DMS53 treated with DMSO at 0.1 percent for 48 hours (cell line): Measurements from ENCODE around the gene RELN.

ENCODE experiments used
- DNase-seq: peaks from one replicate; lab custom pipeline; 2025; ENCODE audit not compliant: unreplicated experiment; lab: John Stamatoyannopoulos, UW

Gene RELN

GRCh38 chr7:103580031-103580430 is 409.4 kb downstream of the RELN start:
- no peak for DNase-seq

- no peak for DNase-seq
Measured at GRCh38 chr7:103577059-103577458, 412.4 kb downstream of the RELN start.

- no peak for DNase-seq
Measured at GRCh38 chr7:103576641-103577040, 412.8 kb downstream of the RELN start.

GRCh38 chr7:103574576-103574975 is 414.9 kb downstream of the RELN start:
- DNase-seq, result no peak

GRCh38 chr7:103573479-103574058 is 415.9 kb downstream of the RELN start:
- peak; percentile 63 for DNase-seq

GRCh38 chr7:103571586-103571985 is 417.9 kb downstream of the RELN start:
- DNase-seq, result no peak

- no peak for DNase-seq
Measured at GRCh38 chr7:103569621-103570305, 419.7 kb downstream of the RELN start.

- no peak for DNase-seq
Measured at GRCh38 chr7:103564416-103564815, 425.0 kb downstream of the RELN start.

- DNase-seq, result no peak
Measured at GRCh38 chr7:103560136-103560535, 429.3 kb downstream of the RELN start.

- no peak for DNase-seq
Measured at GRCh38 chr7:103551016-103551415, 438.4 kb downstream of the RELN start.

GRCh38 chr7:103549786-103550185 is 439.7 kb downstream of the RELN start:
- no peak for DNase-seq

GRCh38 chr7:103547451-103548284 is 441.8 kb downstream of the RELN start:
- DNase-seq, result no peak

GRCh38 chr7:103542470-103542869 is 447.0 kb downstream of the RELN start:
- DNase-seq, result no peak

GRCh38 chr7:103541947-103542346 is 447.5 kb downstream of the RELN start:
- no peak for DNase-seq

- no peak for DNase-seq
Measured at GRCh38 chr7:103541026-103541425, 448.4 kb downstream of the RELN start.

GRCh38 chr7:103540338-103540737 is 449.1 kb downstream of the RELN start:
- DNase-seq, result no peak

GRCh38 chr7:103539875-103540274 is 449.6 kb downstream of the RELN start:
- DNase-seq, result no peak

- no peak for DNase-seq
Measured at GRCh38 chr7:103538964-103539709, 450.3 kb downstream of the RELN start.

GRCh38 chr7:103533761-103534160 is 455.7 kb downstream of the RELN start:
- no peak for DNase-seq

GRCh38 chr7:103532955-103533354 is 456.5 kb downstream of the RELN start:
- no peak for DNase-seq

GRCh38 chr7:103528152-103528551 is 461.3 kb downstream of the RELN start:
- DNase-seq, result no peak
